ENCODE measurements around the gene MEDAG.

MEDAG gene

GRCh38 chr13:30863231-30863630 lies 42.8 kb upstream of the MEDAG start:
- no peak for TF ChIP-seq CTCF (IDR thresholded peaks at IDR 0.05; ENCODE audit: low read depth, low read length)

DNA sequence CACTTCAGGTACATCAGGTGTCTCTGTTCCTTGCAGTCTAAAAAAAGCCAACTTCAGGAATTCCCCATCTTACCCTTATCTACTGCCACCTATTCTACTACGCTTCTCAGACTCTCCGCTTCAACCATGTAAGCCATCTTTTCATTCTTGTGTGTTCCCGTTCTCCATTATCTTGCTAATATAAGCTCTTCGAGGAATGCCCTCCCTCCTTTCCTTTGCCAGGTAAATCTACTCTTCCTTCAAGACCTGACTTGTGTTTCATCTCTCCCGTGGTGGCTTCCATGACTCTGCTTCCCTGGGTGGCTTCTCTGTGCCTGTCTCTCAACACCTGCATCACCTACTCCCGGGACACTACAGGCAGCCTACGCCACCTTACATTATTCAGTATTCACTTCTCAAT lies 42.3 kb upstream of the MEDAG start:
- no peak for DNase-seq (ENCODE audit: extremely low read depth, low read depth)
- no peak for TF ChIP-seq CTCF (IDR thresholded peaks at IDR 0.05; ENCODE audit: low read depth, low read length)

More at GRCh38 chr13:30863231-30863630, 42.8 kb upstream of the MEDAG start:
- no peak for DNase-seq (ENCODE audit: extremely low read depth, low read depth)

DNA sequence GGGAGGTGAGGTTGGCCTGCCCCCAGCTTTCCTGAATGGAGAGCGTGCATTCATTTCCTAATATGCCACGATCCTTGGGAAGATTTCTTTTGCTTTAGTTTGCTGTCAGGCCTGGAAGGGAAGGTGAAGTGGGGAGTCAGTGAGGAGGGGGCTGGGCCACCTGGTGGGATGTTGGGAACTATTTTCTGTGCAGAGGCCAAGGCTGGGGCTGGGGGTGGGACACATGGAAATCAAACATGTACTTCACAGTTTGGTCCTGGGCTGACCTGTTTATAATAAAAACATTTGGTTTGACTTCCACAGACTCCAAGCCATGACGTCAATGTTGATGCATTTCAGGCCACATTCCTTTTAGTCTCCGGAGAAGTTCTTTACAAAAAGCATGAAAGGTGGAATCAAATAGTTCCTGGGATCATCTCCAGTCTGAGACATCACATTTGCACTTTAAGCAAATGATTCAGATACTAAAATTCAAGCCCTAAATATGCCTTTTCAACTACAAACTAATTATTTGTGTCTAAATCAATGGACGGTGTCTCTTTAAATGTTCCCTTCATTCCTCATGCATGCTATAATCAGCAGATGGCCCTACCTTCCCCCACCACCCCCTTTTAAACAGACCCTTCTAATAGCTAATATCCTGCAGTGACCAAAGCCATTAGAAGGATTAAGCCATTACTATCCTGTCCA lies 41.5 kb upstream of the MEDAG start:
- no peak for TF ChIP-seq CTCF (IDR thresholded peaks at IDR 0.05; ENCODE audit: low read depth, low read length)
- peak; percentile 45 for DNase-seq (ENCODE audit: extremely low read depth, low read depth)

DNA sequence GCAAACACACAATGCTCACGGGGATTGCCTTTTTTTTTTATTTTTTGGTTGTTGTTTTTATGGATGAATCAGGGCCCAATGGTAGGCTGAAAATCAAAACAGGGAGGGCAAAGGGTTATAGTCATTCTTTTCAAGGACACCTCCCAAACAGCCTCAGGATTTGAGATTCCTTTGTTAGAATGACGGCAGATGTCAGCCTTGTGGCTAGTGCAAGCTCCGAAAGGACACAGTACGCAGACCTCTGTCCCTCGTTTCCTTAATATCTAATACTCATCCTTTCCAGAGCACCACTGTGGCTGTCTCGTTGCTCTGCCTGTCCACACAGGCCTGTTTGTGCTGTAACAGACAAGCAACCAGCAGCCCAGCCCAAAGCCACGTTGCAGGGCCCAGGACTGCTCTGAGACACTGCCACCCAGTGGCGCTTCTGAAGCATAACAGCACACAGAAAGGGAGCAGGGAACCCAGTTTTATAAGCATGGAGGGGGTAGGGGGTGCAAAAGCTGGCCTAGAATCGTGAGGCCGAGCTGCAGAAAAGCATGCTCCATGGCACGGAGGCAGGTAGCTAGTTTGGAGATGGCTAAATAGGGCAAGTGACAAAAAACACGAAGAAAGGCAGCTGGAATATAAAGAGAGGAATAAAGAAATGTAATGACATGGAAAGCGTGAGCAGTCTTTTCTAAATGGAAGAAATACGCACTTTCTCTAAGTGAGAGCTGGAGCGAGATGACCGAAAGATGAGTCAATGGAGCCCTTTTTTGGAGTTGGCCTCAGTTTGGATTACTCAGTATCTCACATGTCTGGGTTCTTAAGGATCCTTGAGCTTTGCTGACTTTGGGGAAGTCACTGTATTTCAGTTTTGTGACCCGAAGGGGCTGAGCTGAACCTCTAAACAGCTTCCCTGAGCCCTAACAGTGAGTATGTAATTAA lies 40.7 kb upstream of the MEDAG start:
- peak; percentile 83 for DNase-seq (ENCODE audit: extremely low read depth, low read depth)
- TF ChIP-seq CTCF (IDR thresholded peaks at IDR 0.05; ENCODE audit: low read depth, low read length): peak; percentile 97

DNA sequence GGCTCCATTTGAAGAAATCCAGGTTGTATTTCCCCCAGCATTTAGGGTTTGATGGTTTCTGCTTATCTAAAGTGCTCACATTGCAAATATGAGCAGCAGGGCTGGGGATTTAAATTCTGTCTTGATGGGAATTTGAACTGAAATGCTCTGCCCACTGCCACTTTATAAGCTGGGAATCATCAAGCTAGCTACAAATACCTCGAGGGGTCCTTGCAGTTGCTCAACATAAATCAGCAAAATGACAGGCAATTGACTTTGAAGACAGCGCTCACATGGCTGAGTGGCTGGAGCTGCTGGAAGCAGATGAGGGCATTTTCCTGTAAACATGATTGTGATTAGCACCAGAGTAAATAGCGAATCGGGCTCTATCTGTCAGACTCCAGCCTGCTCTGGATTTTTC lies 39.4 kb upstream of the MEDAG start:
- no peak for DNase-seq (ENCODE audit: extremely low read depth, low read depth)

GRCh38 chr13:30867089-30867669 lies 38.9 kb upstream of the MEDAG start:
- no peak for DNase-seq (ENCODE audit: extremely low read depth, low read depth)
- TF ChIP-seq CTCF (IDR thresholded peaks at IDR 0.05; ENCODE audit: low read depth, low read length): no peak

More for the DNA sequence above, 39.4 kb upstream of the MEDAG start:
- no peak for TF ChIP-seq CTCF (IDR thresholded peaks at IDR 0.05; ENCODE audit: low read depth, low read length)

Data from AG09319 (cell line).